Measurements from ENCODE around the gene UPK1B. TPM values are rescaled to one million over a fixed set of nuclear protein-coding genes. Genes with fewer than 3 reads are reported as not detected.

The UPK1B gene
- total RNA-seq, 1 donor from 2014 or later, result 37.1 TPM

Other genes with a start within 250 kb of the UPK1B start
- gene IGSF11, start 138.8 kb upstream of the UPK1B start, total RNA-seq, result 5.3 TPM
- not detected for gene TEX55, start 27.4 kb upstream of the UPK1B start, total RNA-seq
- gene B4GALT4, start 67.3 kb downstream of the UPK1B start, total RNA-seq, result 58.1 TPM
- gene ARHGAP31, start 120.8 kb downstream of the UPK1B start, total RNA-seq, result 22.6 TPM